DOHH2 (cell line): ENCODE measurements around the gene FOXK1.
A peak's percentile ranks its signal among the peaks of the same experiment; 100 is the strongest.

Source experiments
- H3F3A ChIP-seq: fragments of 200-600 bp; sonication (generic), shearing (Covaris generic); 2 replicates; pipeline ENCODE4 v1.6.0; 2016; ENCODE audit warnings: antibody characterized with exemption, mild to moderate bottlenecking; ENCODE audit not compliant: control insufficient read depth, insufficient read depth
- H3K27ac ChIP-seq: fragments of 200-600 bp; sonication (generic); 2 replicates; pipeline ENCODE4 v1.5.1; 2014; ENCODE audit warnings: low read depth, mild to moderate bottlenecking, low read length, moderate library complexity
- H3K27me3 ChIP-seq: fragments of 200-600 bp; sonication (generic); 2 replicates; pipeline ENCODE4 v1.6.1; 2014; ENCODE audit warnings: mild to moderate bottlenecking, low read length, mixed read lengths; ENCODE audit not compliant: control insufficient read depth
- H3K36me3 ChIP-seq: fragments of 200-600 bp; sonication (generic); 2 replicates; pipeline ENCODE4 v1.6.1; 2014; ENCODE audit warnings: mild to moderate bottlenecking, low read length, moderate library complexity, mixed read lengths; ENCODE audit not compliant: control insufficient read depth
- H3K4me1 ChIP-seq: fragments of 200-600 bp; sonication (generic); 2 replicates; pipeline ENCODE4 v1.6.1; 2014; ENCODE audit warnings: mild to moderate bottlenecking, low read length, mixed read lengths; ENCODE audit not compliant: control insufficient read depth
- H3K4me2 ChIP-seq: fragments of 200-600 bp; sonication (generic); 2 replicates; pipeline ENCODE4 v1.6.0; 2014; ENCODE audit warnings: mild to moderate bottlenecking, low read length, moderate library complexity
- H3K4me3 ChIP-seq: fragments of 200-600 bp; sonication (generic); 2 replicates; pipeline ENCODE4 v1.5.1; 2014; ENCODE audit warnings: mild to moderate bottlenecking, low read length, mixed read lengths
- H3K79me2 ChIP-seq: fragments of 200-600 bp; sonication (generic); 2 replicates; pipeline ENCODE4 v1.6.1; 2014; ENCODE audit warnings: mild to moderate bottlenecking, low read length, mixed read lengths; ENCODE audit not compliant: control insufficient read depth
- H3K9me2 ChIP-seq: fragments of 200-600 bp; sonication (generic); replicated peaks from 2 replicates; pipeline ENCODE4 v1.6.1; 2014; ENCODE audit warnings: mild to moderate bottlenecking, low read length, mixed read lengths; ENCODE audit not compliant: control insufficient read depth
- H3K9me3 ChIP-seq: fragments of 200-600 bp; sonication (generic); 2 replicates; pipeline ENCODE4 v1.6.1; 2014; ENCODE audit warnings: antibody characterized with exemption, low read length, mixed read lengths; ENCODE audit not compliant: control insufficient read depth, insufficient read depth
- H4K20me1 ChIP-seq: fragments of 200-600 bp; sonication (generic); 2 replicates; pipeline ENCODE4 v1.6.0; 2014; ENCODE audit warnings: low read depth, mild to moderate bottlenecking, antibody characterized with exemption, low read length, moderate library complexity; ENCODE audit not compliant: control insufficient read depth, insufficient read depth
- CTCF ChIP-seq: fragments of 200-600 bp; sonication (generic); IDR thresholded peaks from one replicate; pipeline ENCODE4 v1.5.1; 2014; ENCODE audit warnings: antibody characterized with exemption, mild to moderate bottlenecking, low read depth, low read length; ENCODE audit not compliant: poor library complexity, severe bottlenecking
- EZH2phosphoT487 ChIP-seq: fragments of 200-600 bp; sonication (generic); IDR thresholded peaks from 2 replicates; pipeline ENCODE4 v1.6.1; 2017; ENCODE audit warnings: borderline replicate concordance, mild to moderate bottlenecking, antibody characterized with exemption, low read length, moderate library complexity, mixed read lengths

FOXK1 gene

GRCh38 chr7:4738711-4739527 lies 56.8 kb downstream of the FOXK1 start:
- H3K36me3 ChIP-seq = peaks cover 41% of the 10 kb centered on the region
- no peak overlapping the region for H3K27ac ChIP-seq
- H3K4me2 ChIP-seq = peak overlapping the region; percentile 45
- no peaks in the 10 kb centered on the region for H3K9me2 ChIP-seq
- H3F3A ChIP-seq = peaks cover 5% of the 10 kb centered on the region
- H4K20me1 ChIP-seq = peaks cover 11% of the 10 kb centered on the region; the same call in 1 of the 2 replicates
- H3K9me3 ChIP-seq = no peaks in the 10 kb centered on the region
- H3K4me1 ChIP-seq = peaks cover 39% of the 10 kb centered on the region
- TF ChIP-seq CTCF = peak; percentile 26
- no peak for TF ChIP-seq EZH2phosphoT487
- peaks cover 72% of the 10 kb centered on the region for H3K79me2 ChIP-seq
- H3K4me3 ChIP-seq = peak overlapping the region; percentile 24
- no peaks in the 10 kb centered on the region for H3K27me3 ChIP-seq

- peaks cover 66% of the 10 kb centered on the region for H3K79me2 ChIP-seq
- no peak for TF ChIP-seq CTCF
- TF ChIP-seq EZH2phosphoT487 = no peak
- H3K4me3 ChIP-seq = no peak overlapping the region
- no peaks in the 10 kb centered on the region for H3K9me3 ChIP-seq
- peaks cover 11% of the 10 kb centered on the region for H3F3A ChIP-seq
- H3K4me1 ChIP-seq = peaks cover 43% of the 10 kb centered on the region
- no peak overlapping the region for H3K27ac ChIP-seq
- H4K20me1 ChIP-seq = peaks cover 11% of the 10 kb centered on the region; the same call in 1 of the 2 replicates
- peaks cover 39% of the 10 kb centered on the region for H3K36me3 ChIP-seq
- H3K9me2 ChIP-seq = no peaks in the 10 kb centered on the region
- H3K4me2 ChIP-seq = peak overlapping the region; percentile 45
- no peaks in the 10 kb centered on the region for H3K27me3 ChIP-seq
These were observed 57.5 kb downstream of the FOXK1 start for GRCh38 chr7:4739528-4739992.

GRCh38 chr7:4740796-4741195 lies 58.7 kb downstream of the FOXK1 start:
- H3K79me2 ChIP-seq = peaks cover 65% of the 10 kb centered on the region
- H3F3A ChIP-seq = peaks cover 17% of the 10 kb centered on the region
- peaks cover 11% of the 10 kb centered on the region; the same call in 1 of the 2 replicates for H4K20me1 ChIP-seq
- H3K36me3 ChIP-seq = peaks cover 46% of the 10 kb centered on the region
- no peaks in the 10 kb centered on the region for H3K27me3 ChIP-seq
- H3K4me1 ChIP-seq = peaks cover 56% of the 10 kb centered on the region
- no peak overlapping the region for H3K4me3 ChIP-seq
- no peak overlapping the region for H3K27ac ChIP-seq
- no peak for TF ChIP-seq EZH2phosphoT487
- no peak for TF ChIP-seq CTCF
- no peaks in the 10 kb centered on the region for H3K9me2 ChIP-seq
- no peak overlapping the region for H3K4me2 ChIP-seq
- H3K9me3 ChIP-seq = no peaks in the 10 kb centered on the region
